IPS-NIHi11 (cell line): ENCODE measurements around the gene LTF.
A peak's percentile ranks its signal among the peaks of the same experiment; 100 is the strongest.

Experiments
- DNase-seq: peaks from one replicate; pipeline ENCODE4 v3.0.0; 2012; ENCODE audit warnings: mixed read lengths, low spot score

The LTF gene

DNA sequence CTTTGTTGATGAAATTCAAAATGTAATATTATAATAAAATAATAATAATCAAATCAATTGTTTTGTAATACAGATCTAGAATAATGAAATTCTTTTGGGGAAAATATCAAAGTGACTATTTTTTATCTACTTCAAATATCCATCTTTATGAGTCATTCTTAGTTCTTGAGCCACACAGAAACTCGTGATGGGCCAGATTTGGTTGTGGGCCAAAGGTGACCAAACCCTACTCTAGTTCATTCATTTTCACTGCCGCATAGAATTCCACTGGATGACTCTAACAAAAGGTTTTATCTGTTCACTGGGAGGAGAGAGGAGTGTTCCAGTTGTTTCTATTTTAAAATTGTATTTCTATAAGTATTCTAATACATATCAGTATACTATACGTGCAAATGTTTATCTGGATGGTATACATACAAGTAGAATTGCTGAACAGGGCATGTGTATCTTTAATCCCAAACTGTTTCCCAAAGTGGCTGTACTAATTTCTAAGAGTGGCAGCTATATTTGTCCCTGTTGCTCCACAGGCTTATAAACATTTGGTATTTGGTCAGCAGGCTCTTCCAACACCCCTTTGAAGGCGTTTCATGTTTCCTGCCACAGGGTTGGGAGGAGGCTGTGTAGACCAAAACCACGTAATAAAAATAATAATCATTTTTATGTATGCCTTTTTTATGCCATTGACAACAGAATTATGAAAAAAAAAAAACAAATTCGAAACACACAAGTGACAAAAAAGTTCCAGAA, 25.8 kb upstream of the LTF start:
- DNase-seq, result no peak

DNA sequence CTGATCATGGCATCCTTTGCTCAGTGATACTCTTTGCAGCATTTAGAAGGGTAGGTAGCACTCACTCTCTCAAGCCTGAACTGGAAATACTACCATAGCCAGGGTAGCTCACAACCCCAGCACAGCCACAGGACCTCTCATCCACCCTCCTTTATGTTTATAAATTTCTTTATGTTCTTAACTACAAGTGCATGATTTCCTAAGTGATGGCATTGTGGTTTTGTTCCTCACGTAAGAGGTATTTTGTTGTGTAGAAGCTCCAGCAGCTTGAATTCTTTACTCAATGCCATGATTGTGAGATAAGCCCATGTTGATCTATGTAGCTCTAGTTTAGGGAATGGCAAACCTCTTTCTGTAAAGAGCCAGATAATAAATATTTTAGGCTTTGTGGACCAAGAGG, 25.2 kb upstream of the LTF start:
- DNase-seq, result no peak

DNA sequence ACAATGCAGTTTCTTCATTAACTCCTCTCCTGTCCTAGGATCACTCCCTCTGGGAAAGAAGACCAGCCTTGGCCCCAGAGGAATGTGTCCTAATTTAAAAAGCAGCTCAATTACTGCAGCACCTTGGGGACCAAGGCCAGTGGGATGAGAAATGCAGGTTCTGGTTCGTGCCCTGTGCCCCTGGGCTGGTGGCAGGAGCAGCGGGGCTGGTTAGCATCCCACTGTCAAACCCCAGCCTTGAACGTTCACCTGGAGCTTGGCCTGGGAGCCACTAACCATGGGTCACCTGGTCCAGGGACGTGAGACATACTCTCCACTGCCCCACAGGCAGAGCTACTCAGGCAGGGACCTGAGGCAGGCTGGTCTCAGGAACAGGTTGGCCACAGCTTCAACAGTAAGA, 24.7 kb upstream of the LTF start:
- no peak for DNase-seq

DNA sequence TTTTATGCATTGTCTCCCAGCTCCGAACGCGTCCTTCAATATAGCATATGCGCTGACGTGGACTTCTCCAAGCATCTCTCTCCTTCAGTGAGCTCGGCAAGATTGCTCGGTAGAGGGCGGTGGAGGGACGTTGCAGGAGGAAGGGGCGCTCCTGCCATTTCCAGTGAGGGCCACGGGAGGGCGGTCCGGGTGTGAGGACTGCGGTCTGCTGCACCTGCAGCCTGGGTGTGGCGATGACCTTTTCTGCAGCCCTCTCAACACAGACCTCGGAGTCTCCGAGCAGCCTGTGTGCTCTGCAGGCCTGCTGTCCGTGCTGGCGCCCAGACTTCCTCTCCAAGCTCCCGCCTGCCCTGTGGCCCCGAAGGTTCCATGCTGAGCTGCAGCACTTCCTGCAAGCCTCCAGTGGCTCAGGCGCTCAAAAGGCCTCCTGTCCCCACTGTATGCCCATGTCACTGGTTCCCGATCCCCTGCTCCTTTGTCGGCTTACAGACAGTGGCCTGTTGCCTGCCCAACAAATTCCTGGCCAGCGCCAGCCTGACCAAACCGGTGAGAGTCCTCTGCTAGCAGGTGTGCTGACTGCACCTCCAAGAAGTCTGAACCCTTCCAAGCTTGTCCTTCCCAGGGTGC, 24.1 kb upstream of the LTF start:
- DNase-seq, result peak; percentile 97

DNA sequence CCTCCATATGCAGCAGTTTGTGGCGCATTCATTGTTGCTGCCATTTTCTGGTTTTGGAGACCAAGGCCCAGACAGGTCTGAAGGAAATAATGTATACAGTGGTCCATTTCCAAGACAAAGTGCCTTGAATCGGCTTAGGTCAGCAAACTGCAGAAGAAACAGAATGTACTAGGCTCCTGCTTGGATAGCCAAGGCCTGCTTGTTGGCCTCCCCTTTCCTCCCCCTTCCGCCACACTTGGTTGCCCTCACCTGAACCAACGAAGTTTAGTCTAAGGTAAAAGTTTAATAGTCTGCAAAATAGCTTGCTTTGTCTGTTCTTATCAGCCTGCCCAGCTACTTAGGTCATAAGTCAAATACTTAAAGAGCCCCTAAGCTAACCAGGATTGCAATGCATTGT, 21.1 kb upstream of the LTF start:
- DNase-seq, result no peak

DNA sequence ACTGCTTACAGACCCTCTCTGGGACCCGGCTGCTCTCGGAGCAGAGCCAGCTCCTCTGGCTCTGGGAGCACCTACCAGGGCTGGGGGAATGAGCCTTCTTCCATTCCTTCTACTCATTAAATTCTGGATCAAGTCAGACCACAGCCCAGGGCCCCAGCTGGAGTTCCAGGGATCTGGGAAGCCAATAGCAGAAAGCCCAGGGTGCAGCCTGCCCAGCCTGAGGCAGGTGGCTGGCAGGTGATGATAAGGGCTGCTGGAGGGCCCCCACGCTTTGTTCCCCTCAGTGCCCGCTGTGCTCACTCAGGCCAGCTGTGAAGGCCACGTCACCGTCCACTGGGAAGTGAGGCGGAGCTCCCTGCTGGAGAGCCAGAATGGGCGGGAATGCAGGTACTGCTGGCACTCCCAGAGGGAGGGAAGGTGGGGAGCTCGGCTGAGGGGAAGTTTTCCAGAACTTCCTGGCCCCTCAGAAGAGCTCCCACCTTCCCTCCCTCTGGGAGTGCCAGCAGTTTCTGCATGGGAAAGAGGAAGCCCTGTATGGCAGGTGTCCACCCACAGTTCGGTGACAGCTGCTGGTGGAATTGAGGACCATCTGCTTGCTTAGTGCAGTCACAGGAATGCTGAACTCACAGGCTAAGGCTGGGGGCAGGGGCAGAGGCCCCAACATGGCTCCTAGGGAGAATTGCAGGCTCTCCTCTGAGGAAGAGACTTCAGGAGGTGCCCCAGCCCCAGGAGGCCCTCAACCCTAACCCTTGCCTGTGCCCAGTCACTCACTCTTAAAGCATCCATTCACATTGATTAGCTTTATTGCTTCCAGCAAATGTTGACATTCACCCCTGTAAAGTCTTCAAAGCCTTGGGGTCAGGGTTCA, 20.4 kb upstream of the LTF start:
- peak; percentile 75 for DNase-seq

DNA sequence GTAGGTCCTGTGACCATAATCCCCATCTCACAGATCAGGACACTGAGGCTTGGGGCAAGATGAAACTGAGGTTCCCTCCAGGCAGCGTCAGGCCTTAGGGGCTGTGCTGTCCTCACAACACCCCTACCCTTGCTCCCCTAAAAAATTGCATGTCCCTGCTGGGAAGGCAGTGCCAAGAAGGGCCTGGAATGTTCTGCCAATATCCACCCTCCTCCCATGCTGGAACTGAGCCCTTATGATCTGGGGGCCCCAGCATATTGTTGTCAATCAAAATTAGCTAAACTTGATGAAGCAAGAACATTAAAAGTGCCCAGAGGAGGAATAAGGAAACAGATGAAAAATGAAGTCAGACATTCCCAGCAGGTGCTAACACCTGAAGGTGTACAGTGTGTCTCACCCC, 19.7 kb upstream of the LTF start:
- no peak for DNase-seq

DNA sequence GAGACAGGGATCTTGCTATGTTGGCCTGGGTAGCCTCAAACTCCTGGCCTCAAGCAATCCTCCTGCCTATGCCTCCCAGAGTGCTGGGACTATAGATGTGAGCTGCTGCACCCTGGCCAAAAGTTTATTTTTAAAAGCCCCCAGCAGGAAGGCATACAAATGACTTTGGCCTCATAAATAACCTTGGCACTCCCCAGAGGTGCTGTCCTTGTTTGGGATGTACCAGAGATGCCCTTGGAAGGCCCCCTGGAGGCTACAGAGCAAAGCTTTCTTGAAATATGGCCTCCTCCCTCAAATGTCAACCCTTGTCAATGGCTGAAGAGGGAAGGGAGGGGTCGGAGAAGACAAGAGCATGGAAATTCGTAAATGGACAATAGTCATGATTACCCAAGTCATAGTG, 19.1 kb upstream of the LTF start:
- DNase-seq, result no peak

DNA sequence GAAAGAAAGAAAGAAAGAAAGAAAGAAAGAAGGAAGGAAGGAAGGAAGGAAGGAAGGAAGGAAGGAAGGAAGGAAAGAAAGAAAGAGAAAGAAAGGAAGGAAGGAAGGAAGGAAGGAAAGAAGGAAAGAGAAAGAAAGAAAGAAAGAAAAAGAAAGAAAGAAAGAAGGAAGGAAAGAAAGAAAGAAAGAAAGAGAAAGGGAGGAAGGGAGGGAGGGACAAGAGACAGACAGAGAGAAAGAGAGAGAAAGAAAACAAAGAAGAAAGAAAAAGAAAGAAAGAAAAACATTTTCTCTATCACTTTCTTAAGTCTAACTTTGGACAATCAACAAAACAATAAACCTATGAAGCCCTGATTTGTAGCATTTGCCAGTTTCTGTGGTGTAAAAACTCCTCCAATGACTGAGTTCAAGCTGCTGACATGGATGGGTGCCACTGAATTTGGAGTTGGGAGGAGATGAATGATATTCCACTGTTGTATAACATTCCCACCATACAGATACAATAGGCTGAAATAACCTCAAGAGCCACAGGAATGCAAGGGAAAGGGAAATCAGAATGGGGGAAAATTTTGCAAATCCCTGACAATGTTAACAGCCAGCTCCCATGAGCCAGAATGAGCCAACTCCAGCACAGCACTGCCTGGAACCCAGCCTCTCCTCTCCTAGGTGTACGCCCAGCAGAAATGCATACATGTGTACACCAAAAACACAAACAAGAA, 18.1 kb upstream of the LTF start:
- DNase-seq, result no peak

DNA sequence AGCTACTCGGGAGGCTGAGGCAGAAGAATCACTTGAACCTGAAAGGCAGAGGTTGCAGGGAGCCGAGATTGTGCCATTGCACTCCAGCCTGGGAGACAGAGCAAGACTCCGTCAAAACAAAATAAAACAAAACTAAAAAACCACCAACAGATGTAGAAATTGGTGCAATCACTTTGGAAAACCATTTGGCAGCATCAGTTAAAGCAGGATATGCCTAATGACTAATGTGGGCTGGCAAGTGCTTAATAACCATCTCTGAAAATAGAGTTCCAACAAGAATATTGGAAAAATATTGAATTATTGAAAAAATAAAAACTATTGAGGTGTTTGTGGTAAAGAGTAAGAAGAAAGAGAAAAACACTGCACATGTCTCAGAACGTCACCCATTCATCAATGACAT, 16.9 kb upstream of the LTF start:
- no peak for DNase-seq

DNA sequence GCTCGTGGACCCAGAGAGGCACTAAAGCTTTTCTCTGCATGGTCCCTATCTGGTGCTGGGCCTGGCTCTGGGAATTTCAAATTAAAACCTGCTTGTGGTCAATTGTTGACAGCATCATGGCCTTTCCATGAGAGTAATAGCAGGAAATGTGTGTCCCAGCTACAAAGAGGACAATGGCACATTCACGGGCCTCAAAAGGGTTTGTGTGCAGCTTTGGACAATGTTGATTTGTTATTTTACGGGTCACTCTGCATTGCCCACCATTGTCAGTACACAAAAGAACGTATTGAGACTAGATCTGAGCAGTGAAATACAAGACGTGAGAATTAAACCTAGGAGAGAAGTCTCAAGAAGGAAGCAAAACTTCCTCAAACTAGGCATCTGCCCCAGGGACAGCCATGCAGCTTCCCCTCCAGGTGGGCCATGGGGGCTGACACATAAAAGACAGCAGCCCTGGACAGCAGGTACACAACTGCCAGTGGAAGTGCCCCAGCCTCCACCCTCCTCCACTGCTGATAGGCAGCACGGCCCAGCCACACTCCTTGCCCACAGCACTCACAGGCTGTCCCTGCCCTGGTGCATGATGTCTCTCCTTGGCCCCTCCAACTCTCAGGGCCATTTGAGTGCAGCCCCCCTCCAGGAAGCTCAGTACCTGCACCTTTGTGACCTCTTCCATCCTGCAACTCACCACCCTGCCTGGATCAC, 15.9 kb upstream of the LTF start:
- DNase-seq, result no peak

DNA sequence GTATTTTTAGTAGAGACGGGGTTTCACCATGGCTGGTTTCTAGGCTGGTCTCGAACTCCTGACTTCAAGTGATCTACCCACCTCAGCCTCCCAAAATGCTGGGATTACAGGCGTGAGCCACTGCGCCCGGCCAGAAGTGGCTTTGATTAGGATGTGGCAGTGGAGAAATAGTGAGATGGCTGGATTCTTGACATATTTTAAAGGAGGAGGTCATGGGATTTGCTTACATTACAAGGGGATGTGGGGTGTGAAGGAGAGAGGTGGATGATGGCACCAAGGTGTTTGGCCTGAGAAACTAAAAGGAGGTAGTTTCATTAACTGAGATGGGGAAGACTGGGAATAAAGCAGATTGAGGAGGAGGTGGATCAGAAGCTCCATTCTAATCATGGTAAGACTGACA, 15.0 kb upstream of the LTF start:
- DNase-seq, result no peak

DNA sequence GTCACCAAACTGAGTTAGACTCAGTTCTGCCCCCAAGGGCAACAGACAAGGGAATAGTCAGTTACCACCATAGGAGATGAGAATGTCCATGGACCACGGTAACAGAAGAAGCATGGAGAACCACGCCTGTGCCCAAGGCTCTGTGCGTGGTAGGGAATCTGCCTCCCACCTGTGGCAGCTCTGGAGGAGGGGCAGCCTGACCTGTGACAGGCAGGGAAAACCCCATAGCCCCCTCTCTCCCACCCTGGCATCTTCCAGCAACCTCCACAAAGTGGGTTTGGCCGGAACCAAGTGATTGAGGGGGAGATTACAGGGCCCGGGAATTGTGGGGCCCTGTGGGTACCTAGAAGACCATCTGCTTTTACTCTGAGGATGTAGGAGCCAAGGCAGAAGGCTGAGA, 14.3 kb upstream of the LTF start:
- DNase-seq, result no peak

DNA sequence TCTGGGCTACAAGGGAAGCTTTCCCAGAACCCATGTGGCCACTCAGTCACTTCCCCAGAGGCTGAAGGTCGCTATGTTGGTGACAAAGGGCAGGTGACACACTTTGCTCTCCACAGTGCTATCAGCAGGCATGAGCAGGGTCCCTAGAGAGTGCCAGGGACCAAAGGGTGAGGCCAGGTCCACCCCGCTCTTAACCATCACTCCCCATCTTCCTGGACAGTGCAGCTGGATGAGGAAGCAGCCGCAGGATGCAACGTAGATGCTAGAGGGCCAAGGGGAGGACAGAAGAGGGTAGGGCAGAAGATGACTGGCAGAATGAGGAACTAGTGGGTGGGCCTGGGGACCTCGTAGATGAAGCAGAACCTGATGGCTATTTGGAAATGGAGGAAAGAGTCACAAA, 13.6 kb upstream of the LTF start:
- DNase-seq, result no peak

DNA sequence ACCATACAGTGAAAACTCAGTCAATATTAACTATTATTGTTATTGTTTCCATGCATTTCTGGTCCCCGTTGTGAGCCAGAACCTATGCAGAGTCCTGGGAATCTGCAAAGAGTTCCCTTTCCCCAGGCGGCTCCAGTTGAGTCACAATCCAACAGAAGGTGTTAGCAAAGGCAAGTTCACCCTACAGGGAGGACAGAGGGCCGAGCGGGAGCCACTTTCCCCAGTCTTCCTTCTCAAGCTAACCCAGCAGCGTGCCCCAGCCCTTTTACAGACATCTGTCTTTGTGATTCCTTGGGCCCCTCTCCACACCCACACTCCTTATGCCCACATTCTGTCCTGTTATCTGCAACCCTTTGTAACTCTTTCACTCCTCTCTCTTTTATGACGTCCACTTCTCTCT, 13.1 kb upstream of the LTF start:
- DNase-seq, result no peak

DNA sequence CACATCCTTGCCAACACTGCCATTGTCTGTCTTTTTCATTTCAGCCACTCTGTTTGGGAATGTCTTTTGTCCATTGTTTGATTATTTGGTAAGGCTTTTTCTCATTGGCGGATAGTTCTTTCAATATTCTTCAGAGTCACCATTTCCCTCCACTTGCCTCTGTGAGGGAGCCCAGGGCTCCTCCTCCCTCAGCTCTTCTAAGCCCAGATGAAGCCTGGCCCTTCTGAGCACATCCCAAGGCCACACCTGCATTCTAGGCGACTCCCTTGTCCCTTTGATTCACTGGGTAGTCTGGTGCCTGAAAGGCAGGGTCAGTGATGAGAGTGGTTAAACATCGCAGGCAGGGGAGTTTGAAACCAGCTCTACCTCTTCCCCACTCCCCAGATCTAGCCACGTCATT, 12.4 kb upstream of the LTF start:
- DNase-seq, result no peak

DNA sequence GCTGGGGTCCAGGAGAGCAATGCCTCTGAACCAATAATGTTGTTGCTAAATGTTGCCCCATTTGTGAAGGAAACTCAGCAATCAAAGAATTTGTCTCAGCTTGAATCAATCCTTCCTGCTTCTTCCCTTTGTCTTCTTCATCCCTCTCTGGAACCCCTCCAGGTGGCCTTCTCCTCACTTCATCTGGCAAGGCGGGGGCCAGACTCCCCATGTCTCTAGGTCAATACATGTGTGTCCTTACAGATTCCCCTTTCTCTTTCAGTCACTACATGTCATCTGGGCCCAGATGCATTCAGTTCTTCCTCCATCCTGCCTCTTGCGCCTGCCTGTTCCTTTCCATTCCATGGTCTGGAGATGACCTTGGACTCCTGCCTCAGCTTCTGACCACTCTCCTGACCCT, 8.0 kb upstream of the LTF start:
- DNase-seq, result no peak

DNA sequence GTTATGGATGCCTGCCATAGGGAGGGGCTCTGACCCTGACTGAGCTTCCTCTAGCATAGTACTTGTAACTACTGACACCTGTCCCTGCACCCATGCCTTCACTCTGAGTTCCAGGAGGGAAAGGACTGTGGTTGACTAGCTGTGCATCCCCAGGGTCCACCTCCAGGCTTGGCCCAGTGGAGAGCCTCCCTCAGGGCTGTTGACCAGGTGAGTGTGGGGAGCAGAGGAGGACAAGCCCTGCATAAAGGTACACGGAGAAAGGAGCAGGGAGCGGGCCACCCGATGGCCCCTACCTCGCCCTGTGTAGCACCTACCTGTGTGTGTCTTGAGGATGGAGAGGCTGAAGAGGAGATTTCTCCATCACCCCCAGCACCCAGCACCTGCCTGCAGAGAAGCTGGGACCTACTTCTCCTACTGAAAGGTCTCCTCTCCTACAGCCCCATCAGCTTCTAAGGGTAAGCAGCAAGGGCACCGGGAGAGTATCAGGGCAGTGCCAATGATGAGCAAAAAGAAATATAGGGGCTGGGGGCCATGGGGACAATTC, 6.7 kb upstream of the LTF start:
- no peak for DNase-seq

DNA sequence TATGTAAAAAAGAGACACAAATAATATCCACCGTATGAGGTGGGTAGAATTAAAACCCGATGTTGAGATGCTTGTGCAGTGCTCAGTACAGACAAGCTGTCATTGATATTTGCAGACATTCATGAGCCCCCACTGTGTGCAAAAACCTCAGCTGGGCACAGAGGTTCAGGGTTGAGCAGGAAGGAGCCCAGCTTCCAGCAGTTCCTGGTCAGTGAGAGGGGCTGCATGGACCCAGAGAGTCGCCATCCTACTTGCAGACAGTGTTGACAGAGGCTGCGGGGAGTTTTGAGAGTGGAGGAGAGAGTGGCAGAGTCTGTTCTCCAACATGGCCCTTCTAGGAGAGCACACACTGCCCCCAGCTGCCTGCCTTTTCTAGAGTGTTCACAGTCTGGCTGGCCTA, 6.1 kb upstream of the LTF start:
- no peak for DNase-seq

DNA sequence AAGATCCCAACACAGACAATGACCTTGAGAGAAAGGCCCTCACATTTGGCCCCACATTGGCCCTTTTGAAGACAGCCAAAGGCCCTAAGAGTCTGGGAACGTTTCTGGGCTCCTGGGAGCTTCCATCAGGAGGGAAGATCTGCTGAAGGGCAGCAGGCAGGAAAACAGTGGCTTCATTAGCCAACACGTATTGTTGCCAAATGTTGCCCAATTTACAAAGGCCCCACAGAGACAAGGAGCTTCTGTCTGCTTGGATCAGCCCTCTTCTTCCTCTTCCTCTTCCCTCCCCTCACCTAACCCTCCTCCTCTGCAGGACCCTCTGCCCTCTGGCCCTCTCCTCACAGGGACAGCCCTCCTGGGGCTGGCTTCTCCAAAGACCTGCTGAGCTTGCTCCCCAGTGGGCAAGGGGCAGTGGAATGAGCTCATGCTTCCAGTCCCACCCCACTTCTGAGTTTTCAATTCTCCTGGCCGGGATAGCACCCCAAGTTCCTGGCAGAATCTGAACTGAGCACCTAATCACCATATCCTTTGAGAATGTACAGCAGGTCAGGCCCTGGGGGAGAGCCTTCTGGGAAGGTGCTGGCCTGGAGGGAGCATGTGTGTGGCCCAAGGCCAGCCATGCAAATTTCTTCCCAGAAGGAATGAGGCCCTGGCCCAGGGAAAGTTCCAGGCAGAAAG, 5.1 kb upstream of the LTF start:
- DNase-seq, result no peak
